Hippocampal formation (tissue), 2 donors: ENCODE results near the gene KRTAP5-5.
A peak's percentile ranks its signal among the peaks of the same experiment; 100 is the strongest.
"Not testable (repeated sequence)": the region's sequence is repeated elsewhere in the genome, so short reads cannot be mapped to it uniquely, and the experiment has no call there.

Source experiments
- DNase-seq, 2 donors: peaks; one replicate each; lab custom pipeline; 2025; lab: John Stamatoyannopoulos, UW

The KRTAP5-5 gene

GRCh38 chr11:1642288-1643145 is 12.9 kb downstream of the KRTAP5-5 start:
- no peak for DNase-seq

DNA sequence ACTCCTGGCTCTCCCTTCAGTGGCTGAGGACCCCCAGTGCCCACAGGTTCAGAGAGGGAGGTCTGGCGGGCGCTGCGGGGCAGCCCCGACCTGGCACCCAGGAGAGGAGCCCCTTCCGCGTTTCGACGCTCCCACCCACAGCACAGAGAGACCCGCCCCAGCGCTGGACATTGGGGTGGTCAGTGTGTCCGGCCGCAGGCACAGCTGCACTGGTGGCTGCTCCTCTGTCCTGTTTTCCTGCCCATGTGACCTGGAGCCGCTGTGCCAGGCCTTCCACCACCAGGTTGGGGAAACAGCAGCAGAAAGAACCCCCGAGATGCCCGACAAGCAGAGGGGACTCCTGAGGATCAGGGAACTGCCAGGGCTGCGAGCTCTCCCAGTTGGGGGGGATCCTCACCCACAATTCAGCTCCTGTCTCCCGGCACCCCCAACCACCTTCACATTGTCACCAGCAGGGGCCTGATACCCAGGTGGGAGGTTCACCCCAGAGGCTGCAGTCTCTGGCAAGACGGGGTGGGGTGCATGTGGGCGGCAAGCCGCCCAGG is 13.6 kb downstream of the KRTAP5-5 start:
- DNase-seq, result no peak

GRCh38 chr11:1644601-1645356 is 15.2 kb downstream of the KRTAP5-5 start:
- no peak for DNase-seq

- no peak for DNase-seq
Measured at GRCh38 chr11:1645357-1645821, 15.8 kb downstream of the KRTAP5-5 start.

GRCh38 chr11:1646540-1646939 is 17.0 kb downstream of the KRTAP5-5 start:
- DNase-seq, result not testable (repeated sequence)

GRCh38 chr11:1647901-1648652 is 18.5 kb downstream of the KRTAP5-5 start:
- DNase-seq, result no peak

DNA sequence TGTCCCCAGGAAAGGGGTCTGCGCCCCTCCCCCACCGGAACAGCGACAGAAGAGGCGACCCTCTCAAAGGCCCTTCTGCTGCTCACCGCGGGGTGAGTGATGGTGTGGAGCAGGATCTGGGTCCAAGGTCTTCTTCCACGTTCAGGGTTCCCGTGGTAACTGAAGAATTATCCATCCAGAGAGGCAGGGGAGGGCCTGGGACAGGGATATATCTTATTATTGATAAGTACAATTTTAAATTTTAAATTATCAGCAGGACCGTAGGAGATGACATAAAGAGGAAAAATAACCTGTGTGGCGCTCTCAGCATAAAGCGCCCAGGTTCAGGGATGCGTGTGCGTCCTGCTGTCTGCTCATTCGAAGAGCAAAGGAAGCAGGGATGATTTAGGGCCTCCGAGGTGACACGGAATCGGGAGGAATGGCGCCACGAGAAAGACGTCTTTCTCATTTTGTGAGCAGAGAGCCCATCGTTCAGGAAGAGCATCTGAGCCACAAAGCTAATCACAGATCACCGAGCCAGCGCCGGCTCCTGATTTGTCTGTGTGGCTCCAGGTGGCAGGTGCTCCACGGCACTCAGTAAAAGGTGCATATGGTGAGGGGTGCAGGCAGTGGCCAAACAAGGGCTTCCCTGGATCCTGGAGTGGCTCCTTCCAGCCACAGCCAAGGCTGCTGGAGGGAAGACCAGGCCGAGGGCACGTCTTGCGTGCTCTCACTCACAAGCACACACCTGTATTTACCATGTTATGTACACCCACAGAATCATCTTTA is 19.3 kb downstream of the KRTAP5-5 start:
- DNase-seq, result no peak

GRCh38 chr11:1650034-1650917 is 20.7 kb downstream of the KRTAP5-5 start:
- DNase-seq, result no peak

- no peak for DNase-seq
Measured at GRCh38 chr11:1650918-1651262, 21.3 kb downstream of the KRTAP5-5 start.

DNA sequence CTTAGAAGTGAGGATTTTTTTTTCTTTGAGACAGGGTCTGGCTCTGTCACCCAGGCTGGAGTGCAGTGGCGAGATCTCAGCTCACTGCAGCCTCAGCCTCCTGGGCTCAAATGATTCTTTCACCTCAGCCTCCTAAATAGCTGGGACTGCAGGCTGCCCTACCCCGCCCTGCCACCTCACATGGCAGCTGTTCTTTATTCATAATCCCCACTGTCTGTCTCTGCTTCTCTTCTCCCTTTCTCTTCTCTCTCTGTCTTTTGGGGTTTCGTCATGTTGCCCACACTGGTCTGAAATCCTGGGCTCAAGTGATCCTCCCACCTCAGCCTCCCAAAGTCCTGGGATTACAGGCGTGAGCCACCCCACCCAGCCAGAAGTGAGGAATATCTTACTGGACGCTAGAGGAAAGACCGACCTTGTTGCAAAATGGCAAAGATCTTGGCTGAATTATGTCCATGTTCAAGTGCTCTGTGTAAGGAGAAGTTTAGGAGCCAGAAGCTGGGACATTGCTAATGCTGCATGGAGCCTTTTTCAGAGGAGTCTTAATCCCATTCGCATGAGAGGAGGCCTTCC is 21.9 kb downstream of the KRTAP5-5 start:
- no peak for DNase-seq

DNA sequence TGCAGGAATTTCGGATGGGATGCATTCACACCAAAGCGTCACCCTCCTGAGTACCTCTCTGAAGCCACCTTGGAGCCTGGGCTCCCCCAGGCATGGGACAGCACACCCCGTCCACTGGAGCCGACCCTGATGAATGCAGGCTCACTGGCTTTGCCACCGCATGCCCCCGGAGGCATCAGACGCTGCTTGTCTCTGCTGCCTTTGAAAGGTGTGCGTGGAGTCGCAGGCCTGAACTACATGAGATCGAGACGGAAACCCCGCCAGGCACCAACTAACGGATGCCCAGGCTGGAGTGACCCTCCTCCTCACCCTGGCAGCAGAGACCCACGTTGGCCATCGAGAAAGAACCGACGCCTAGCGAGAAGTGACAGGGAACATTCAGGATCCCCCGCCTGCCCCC is 22.5 kb downstream of the KRTAP5-5 start:
- DNase-seq, result no peak

DNA sequence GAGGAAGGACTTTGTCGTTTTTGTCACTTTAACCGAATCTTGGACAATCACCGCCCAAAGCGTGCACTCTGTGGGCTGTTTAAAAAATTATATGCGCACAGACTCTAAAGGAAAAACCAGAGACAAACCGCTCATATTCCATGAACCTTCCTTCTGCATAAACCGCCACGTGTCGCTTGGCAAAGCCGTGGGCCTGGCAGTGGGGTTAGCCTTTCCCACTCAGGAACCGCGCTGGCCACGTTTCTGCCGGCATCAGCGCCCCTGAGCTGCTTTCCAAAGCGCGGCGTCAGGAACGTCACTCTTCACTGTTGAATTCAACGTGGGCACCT is 22.8 kb downstream of the KRTAP5-5 start:
- no peak for DNase-seq

GRCh38 chr11:1652771-1653540 is 23.4 kb downstream of the KRTAP5-5 start:
- DNase-seq, result peak; percentile 37 to 65

DNA sequence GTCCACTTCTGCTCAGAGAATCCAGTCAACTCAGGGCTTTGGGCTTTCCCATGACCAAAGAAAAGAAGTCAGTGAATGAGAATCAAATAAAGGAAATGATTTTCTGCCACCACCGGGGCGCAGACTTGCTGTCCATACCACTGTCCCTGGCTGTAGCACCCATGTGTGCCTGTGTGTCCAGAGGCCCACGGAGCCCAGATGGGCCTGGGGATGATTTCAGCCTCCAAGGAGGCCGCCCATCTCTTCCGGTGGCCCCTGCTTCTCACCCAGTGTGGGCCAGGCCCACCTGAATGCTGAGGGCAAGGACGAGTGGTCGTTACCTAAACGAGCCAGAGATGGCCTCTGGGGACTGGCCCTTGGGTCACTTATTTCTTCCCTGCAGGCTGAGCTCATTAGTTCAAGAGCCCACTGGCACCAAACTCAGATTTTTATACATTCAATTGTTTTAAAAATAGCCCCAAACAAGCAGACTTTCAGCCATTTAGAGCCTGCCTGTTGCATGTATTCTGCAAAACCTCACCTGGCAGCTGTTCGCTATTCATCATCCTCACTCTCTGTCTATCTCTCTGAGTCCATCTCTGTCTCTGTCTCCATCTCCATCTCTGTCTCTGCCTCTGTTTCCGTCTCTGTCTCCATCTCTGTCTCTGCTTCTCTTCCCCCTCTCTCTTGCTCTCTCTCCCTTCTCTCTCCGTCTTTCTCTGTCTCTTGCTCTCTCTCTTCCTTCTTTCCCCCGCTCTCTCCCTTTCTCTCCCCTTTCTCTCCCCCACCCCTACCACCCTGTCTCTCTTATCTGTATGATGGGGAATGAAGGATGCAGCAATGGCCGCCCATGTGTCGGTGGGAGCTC is 24.2 kb downstream of the KRTAP5-5 start:
- no peak for DNase-seq

GRCh38 chr11:1654388-1655167 is 25.0 kb downstream of the KRTAP5-5 start:
- no peak for DNase-seq

- no peak for DNase-seq
Measured at GRCh38 chr11:1655168-1656060, 25.8 kb downstream of the KRTAP5-5 start.

DNA sequence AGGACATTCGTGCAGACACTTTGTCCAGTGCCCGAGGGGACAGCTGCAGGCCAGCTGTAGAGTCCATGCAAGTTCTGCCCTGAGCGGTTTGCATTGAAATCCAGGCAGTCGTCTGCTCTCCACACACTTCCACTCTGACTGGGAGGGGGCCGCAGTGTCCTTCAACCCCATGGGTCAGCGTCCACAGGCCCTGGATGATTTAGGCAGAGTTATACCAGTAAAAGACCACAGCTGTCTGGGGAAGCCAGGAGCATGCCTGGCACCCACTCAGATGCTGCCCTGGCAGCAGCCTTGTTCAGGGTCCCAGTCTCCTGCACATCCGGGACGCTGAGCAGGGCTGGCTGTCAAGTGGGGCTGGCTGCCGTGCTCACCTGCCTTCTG is 26.5 kb downstream of the KRTAP5-5 start:
- no peak for DNase-seq
